Hepatocyte (in vitro differentiated cells): ENCODE results near the gene GIPC3. TPM values are rescaled to one million over a fixed set of nuclear protein-coding genes. Genes with fewer than 3 reads are reported as not detected.

Experiments used
- DNase-seq: peaks from one replicate; pipeline ENCODE4 v3.0.0-alpha.2; 2016; ENCODE audit warnings: low spot score
- H2AFZ ChIP-seq: fragments of 200-600 bp; sonication (generic); 2 replicates; pipeline ENCODE4 v1.6.0; 2016; ENCODE audit warnings: antibody characterized with exemption, mild to moderate bottlenecking
- H3K27ac ChIP-seq: fragments of 200-600 bp; sonication (generic); 2 replicates; pipeline ENCODE4 v1.5.1; 2016; ENCODE audit warnings: mild to moderate bottlenecking
- H3K27me3 ChIP-seq: fragments of 200-600 bp; sonication (generic); 2 replicates; pipeline ENCODE4 v1.6.1; 2016
- H3K36me3 ChIP-seq: fragments of 200-600 bp; sonication (generic); replicated peaks from 2 replicates; pipeline ENCODE4 v1.5.1; 2016; ENCODE audit warnings: low read depth; ENCODE audit not compliant: insufficient read depth
- H3K4me1 ChIP-seq: fragments of 200-600 bp; sonication (generic); 2 replicates; pipeline ENCODE4 v1.5.1; 2016; ENCODE audit warnings: mild to moderate bottlenecking, moderate library complexity; ENCODE audit not compliant: insufficient read depth
- H3K4me2 ChIP-seq: fragments of 200-600 bp; sonication (generic); 2 replicates; pipeline ENCODE4 v1.6.0; 2016
- H3K4me3 ChIP-seq: fragments of 200-600 bp; sonication (generic); 2 replicates; pipeline ENCODE4 v1.5.1; 2016; ENCODE audit warnings: mild to moderate bottlenecking
- H3K79me2 ChIP-seq: fragments of 200-600 bp; sonication (generic); 2 replicates; pipeline ENCODE4 v1.6.0; 2017; ENCODE audit warnings: mild to moderate bottlenecking
- H3K9me2 ChIP-seq: fragments of 200-600 bp; sonication (generic); replicated peaks from 2 replicates; pipeline ENCODE4 v1.6.0; 2017; ENCODE audit warnings: mild to moderate bottlenecking; ENCODE audit not compliant: insufficient read depth
- H3K9me3 ChIP-seq: fragments of 200-600 bp; sonication (generic); 2 replicates; pipeline ENCODE4 v1.5.1; 2016; ENCODE audit warnings: low read depth, mild to moderate bottlenecking
- H4K20me1 ChIP-seq: fragments of 200-600 bp; sonication (generic); 2 replicates; pipeline ENCODE4 v1.6.0; 2016; ENCODE audit warnings: mild to moderate bottlenecking; ENCODE audit not compliant: insufficient read depth, poor library complexity, severe bottlenecking
- EZH2 ChIP-seq: fragments of 200-600 bp; sonication (generic); IDR thresholded peaks from 2 replicates; pipeline ENCODE4 v1.6.1; 2016; ENCODE audit warnings: antibody characterized with exemption, mild to moderate bottlenecking, borderline replicate concordance
- EZH2phosphoT487 ChIP-seq: fragments of 200-600 bp; sonication (generic); IDR thresholded peaks from one replicate; pipeline ENCODE4 v1.6.1; 2018; ENCODE audit warnings: antibody characterized with exemption, mild to moderate bottlenecking, low read depth, moderate library complexity; ENCODE audit not compliant: unreplicated experiment, severe bottlenecking
- whole genome bisulfite sequencing: methylation state at CpG from one replicate; pipeline ENCODE4 v1.1.6; 2016; ENCODE audit warnings: low lambda C conversion rate; ENCODE audit errors: missing lambda C conversion rate; 5-methylcytosine and 5-hydroxymethylcytosine counted together
- polyA plus RNA-seq: library from polyadenylated mRNA; unstranded; fragments of >200 nt; fragmentation: Nextera tagmentation; extraction: Ambion mirVana; gene quantifications from 2 replicates; pipeline ENCODE4 v1.2.1, GENCODE V29; 2016
- total RNA-seq: library from RNA; depleted of rRNA; stranded (reverse); fragments of >200 nt; gene quantifications from 2 replicates; pipeline ENCODE4 v1.2.3, GENCODE V29; 2014
- TF ChIP-seq, protein P1 (sequence below): fragments of 200-600 bp; sonication (generic); IDR thresholded peaks from 2 replicates; pipeline ENCODE4 v1.5.1; 2016; ENCODE audit warnings: antibody characterized with exemption, mild to moderate bottlenecking; ENCODE audit not compliant: poor library complexity

GIPC3 gene
- total and polyA plus RNA-seq, 2 experiments from 2014 or later: 0.28 TPM; not detected in 1

DNA sequence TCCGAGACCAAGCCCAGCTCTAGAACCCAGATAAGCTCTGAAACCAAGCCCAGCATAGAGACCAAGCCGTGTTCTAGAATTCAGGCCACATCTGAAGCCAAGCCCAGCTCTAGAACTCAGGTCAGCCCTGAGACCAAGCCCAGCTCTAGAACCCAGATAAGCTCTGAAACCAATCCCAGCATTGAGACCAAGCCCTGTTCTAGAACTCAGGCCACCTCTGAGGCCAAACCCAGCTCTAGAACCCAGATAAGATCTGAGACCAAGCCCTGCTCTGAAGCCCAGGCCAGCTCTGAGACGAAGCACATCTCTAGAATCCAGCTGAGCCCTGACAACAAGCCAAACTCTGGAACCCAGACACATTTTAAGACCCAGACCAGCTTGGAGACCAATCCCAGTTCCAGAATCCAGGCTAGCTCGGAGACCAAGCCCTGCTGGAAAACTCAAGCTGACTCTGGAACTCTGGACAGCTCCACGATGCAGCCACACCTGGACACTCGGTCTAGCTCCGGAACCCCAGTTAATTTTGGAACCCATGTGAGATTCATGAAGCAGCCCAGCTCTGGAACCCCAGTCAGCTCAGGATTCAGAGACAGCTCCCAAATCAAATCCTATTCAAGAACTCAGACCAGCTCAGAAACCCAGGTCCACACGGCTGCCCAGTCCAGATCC is 5.8 kb downstream of the GIPC3 start:
- Histone ChIP-seq H2AFZ (no peak overlapping the region), H3K36me3 (no peaks in the 10 kb centered on the region), H3K9me2 (no peaks in the 10 kb centered on the region), H3K27me3 (peaks cover 16% of the 10 kb centered on the region), H4K20me1 (no peaks in the 10 kb centered on the region), H3K27ac (no peak overlapping the region), H3K4me1 (no peaks in the 10 kb centered on the region), H3K4me3 (no peak overlapping the region), H3K4me2 (no peak overlapping the region), H3K9me3 (no peaks in the 10 kb centered on the region), H3K79me2 (no peaks in the 10 kb centered on the region)
- 92% methylated on average over 8 of the region's 8 CpGs for WGBS
- TF ChIP-seq EZH2 (no peak), EZH2phosphoT487 (no peak)
- TF ChIP-seq, protein P1, sequence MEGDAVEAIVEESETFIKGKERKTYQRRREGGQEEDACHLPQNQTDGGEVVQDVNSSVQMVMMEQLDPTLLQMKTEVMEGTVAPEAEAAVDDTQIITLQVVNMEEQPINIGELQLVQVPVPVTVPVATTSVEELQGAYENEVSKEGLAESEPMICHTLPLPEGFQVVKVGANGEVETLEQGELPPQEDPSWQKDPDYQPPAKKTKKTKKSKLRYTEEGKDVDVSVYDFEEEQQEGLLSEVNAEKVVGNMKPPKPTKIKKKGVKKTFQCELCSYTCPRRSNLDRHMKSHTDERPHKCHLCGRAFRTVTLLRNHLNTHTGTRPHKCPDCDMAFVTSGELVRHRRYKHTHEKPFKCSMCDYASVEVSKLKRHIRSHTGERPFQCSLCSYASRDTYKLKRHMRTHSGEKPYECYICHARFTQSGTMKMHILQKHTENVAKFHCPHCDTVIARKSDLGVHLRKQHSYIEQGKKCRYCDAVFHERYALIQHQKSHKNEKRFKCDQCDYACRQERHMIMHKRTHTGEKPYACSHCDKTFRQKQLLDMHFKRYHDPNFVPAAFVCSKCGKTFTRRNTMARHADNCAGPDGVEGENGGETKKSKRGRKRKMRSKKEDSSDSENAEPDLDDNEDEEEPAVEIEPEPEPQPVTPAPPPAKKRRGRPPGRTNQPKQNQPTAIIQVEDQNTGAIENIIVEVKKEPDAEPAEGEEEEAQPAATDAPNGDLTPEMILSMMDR: no peak
- DNase-seq: no peak

DNA sequence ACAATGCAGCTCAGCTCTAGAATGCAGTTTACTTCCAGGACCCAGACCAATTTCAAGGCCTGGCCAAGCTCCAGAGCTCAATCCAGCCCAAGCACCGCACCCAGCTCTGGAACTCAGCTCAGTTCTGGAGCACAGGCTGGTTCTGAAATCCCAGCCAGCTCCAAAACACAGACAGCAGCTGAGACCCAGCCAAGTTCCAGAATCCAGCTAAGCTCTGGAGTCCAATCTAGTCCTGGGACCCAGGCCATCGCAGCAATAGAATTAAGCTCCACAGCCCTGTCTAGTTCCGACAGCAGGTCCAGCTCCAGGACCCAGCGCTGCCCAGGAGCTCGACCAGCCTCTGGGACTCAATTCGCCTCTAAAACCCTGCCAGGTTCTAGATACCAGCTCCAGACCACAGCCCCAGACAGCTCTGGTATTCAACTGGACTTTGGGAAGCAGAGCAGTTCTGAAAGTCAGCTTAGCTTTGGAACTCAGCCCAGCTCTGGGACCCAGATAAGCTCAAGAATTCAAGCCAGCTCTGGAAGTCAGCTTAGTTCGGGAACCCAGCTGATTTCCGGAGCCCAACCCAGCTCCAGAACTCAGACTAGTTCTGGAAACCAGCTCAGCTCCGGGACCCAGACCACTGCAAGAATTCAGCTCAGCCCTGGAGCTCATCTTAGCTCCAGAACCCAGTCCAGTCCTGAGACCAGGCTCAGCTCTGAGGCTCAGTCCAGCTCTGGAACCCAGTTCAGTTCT is 6.8 kb downstream of the GIPC3 start:
- Histone ChIP-seq H3K9me2 (no peaks in the 10 kb centered on the region), H4K20me1 (no peaks in the 10 kb centered on the region), H3K4me1 (no peaks in the 10 kb centered on the region), H3K4me2 (no peak overlapping the region), H3K27ac (no peak overlapping the region), H3K27me3 (peaks cover 6% of the 10 kb centered on the region), H3K9me3 (no peaks in the 10 kb centered on the region), H2AFZ (no peak overlapping the region), H3K79me2 (no peaks in the 10 kb centered on the region), H3K36me3 (no peaks in the 10 kb centered on the region), H3K4me3 (no peak overlapping the region)
- DNase-seq: no peak
- TF ChIP-seq, protein P1: no peak
- TF ChIP-seq EZH2phosphoT487 (no peak), EZH2 (no peak)
- 87% methylated on average over 9 of the region's 9 CpGs for WGBS

DNA sequence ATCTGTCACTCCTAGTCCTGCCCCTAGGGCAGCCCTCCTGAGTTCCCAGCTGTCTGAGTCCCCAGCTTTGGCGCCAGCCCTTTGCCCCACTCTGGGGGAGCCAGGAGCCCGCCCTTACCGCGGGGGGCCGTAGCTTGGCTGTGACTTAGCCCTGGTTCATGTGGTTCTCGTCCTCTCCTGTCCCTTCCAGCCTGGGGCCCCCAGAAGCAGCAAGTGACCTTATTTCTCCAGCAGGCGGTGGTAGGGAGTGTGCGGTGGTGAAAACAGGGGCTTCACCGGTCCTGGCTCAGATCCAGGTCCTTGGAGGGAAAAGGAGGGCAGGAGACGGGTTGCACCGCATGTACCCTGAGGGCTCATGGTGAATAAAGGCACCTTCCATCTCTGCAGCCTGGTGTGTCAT is 7.9 kb downstream of the GIPC3 start:
- Histone ChIP-seq H3K27me3 (peaks cover 6% of the 10 kb centered on the region), H2AFZ (no peak overlapping the region), H3K9me3 (no peaks in the 10 kb centered on the region), H3K79me2 (no peaks in the 10 kb centered on the region), H3K4me1 (no peaks in the 10 kb centered on the region), H4K20me1 (no peaks in the 10 kb centered on the region), H3K36me3 (no peaks in the 10 kb centered on the region), H3K27ac (no peak overlapping the region), H3K4me3 (no peak overlapping the region), H3K4me2 (no peak overlapping the region), H3K9me2 (no peaks in the 10 kb centered on the region)
- WGBS: 35% methylated on average over 11 of the region's 11 CpGs
- TF ChIP-seq EZH2phosphoT487: no peak
- TF ChIP-seq, protein P1: no peak
- TF ChIP-seq EZH2: no peak
- DNase-seq: no peak
